Vagina (tissue), 2 donors: ENCODE results near the gene TXN2.
A peak's percentile ranks its signal among the peaks of the same experiment; 100 is the strongest.

ENCODE experiments used
- POLR2AphosphoS5 ChIP-seq, 2 donors: sonication (generic); formaldehyde crosslinking; IDR thresholded peaks; one replicate each; pipeline ENCODE4 v1.9.0; 2017; ENCODE audit warnings: antibody characterized with exemption in 2 of 2, mild to moderate bottlenecking in 2 of 2, low read depth in 1 of 2; ENCODE audit not compliant: insufficient read depth in 1 of 2
- TF ChIP-seq, protein P1 (sequence below), 3 experiments: fragments of 450-650 bp in 2 of 3; fragments of 200-600 bp in 1 of 3; sonication (generic) in 1 of 3; IDR thresholded peaks; one replicate each; pipeline ENCODE4 v1.5.1; 2017 to 2019; ENCODE audit warnings: antibody characterized with exemption in 3 of 3, mild to moderate bottlenecking in 2 of 3, moderate library complexity in 2 of 3

DNA sequence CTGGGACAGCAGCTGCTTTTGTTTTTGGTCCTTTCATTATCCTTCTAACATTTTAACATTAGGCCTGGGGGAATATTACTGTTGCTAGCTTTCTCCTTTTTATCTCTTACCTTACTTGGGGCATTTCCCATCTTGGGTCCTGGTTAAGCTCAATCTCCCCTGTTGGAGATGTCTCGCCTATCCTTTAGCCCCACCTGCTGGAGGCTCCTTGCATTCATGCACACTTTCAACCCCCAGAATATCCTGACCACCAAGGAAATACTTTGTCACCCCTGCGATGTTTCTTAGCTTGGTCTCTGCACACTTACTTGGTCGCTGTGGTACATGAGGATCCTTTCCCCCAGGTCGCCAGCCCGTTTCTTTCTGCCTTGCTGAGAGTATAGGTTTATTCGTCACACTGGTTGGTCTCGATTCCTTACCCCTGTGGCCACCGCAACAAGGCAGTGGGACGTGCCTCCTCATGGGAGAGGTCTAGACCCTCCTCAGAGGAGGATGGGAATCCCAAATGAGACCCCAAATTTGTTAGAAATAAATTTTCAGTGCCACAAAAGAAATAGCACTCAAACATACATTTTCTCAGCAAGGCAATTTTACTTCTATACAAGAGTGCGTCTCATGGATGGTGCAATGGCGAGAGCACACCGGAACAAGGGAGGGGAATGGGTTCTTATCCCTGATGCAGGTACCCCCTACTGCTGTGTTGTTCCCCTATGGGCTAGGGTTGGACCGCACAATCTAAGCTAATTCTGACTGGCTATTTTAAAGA lies 5.4 kb upstream of the TXN2 start:
- TF ChIP-seq, protein P1, sequence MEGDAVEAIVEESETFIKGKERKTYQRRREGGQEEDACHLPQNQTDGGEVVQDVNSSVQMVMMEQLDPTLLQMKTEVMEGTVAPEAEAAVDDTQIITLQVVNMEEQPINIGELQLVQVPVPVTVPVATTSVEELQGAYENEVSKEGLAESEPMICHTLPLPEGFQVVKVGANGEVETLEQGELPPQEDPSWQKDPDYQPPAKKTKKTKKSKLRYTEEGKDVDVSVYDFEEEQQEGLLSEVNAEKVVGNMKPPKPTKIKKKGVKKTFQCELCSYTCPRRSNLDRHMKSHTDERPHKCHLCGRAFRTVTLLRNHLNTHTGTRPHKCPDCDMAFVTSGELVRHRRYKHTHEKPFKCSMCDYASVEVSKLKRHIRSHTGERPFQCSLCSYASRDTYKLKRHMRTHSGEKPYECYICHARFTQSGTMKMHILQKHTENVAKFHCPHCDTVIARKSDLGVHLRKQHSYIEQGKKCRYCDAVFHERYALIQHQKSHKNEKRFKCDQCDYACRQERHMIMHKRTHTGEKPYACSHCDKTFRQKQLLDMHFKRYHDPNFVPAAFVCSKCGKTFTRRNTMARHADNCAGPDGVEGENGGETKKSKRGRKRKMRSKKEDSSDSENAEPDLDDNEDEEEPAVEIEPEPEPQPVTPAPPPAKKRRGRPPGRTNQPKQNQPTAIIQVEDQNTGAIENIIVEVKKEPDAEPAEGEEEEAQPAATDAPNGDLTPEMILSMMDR (IDR thresholded peaks at IDR 0.05) = peak; percentile 26 to 56 (median 28)
- TF ChIP-seq POLR2AphosphoS5 (IDR thresholded peaks at IDR 0.05; ENCODE audit: insufficient read depth in 1 of 2, low read depth in 1 of 2) = no peak
